Fibroblast of pulmonary artery (primary cell): Measurements from ENCODE around the gene CLASP1.

Source experiments
- DNase-seq: peaks from one replicate; pipeline ENCODE4 v3.0.0-alpha.2; 2010; ENCODE audit warnings: low read depth
- H3K4me3 ChIP-seq: replicated peaks from 2 replicates; pipeline ENCODE4 v1.5.1; 2011; ENCODE audit warnings: low read depth, mild to moderate bottlenecking, control low read depth, low read length, moderate library complexity
- CTCF ChIP-seq: IDR thresholded peaks from 2 replicates; pipeline ENCODE4 v1.5.1; 2011; ENCODE audit warnings: mild to moderate bottlenecking, control low read depth, low read length, inconsistent platforms; ENCODE audit errors: missing control alignments

Gene CLASP1

GRCh38 chr2:121351521-121352318, 297.5 kb downstream of the CLASP1 start:
- no peak overlapping the region for H3K4me3 ChIP-seq
- TF ChIP-seq CTCF, result no peak
- no peak for DNase-seq

GRCh38 chr2:121350890-121351289, 298.4 kb downstream of the CLASP1 start:
- no peak for TF ChIP-seq CTCF
- no peak for DNase-seq
- H3K4me3 ChIP-seq, result no peak overlapping the region

DNA sequence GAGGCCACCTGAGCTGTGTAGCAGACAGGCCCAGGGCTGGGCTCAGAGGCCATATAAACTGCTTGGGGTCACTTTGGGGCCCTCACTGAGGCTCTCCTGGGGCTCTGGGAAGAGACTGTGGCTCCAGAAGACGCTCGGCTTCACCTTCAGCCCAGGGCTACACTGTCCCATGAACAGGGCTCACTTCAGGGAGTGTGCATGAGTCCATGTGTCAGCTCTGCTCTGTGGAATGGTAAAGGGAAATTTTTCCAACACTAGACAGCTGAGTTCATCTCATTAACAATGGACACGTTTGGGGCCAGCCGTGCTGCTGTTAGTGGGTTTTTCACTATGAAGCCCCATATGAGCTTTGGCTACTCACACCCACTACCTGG, 298.9 kb downstream of the CLASP1 start:
- no peak for DNase-seq
- no peak overlapping the region for H3K4me3 ChIP-seq
- no peak for TF ChIP-seq CTCF

GRCh38 chr2:121349721-121350401, 299.4 kb downstream of the CLASP1 start:
- DNase-seq, result no peak
- TF ChIP-seq CTCF, result no peak
- no peak overlapping the region for H3K4me3 ChIP-seq

DNA sequence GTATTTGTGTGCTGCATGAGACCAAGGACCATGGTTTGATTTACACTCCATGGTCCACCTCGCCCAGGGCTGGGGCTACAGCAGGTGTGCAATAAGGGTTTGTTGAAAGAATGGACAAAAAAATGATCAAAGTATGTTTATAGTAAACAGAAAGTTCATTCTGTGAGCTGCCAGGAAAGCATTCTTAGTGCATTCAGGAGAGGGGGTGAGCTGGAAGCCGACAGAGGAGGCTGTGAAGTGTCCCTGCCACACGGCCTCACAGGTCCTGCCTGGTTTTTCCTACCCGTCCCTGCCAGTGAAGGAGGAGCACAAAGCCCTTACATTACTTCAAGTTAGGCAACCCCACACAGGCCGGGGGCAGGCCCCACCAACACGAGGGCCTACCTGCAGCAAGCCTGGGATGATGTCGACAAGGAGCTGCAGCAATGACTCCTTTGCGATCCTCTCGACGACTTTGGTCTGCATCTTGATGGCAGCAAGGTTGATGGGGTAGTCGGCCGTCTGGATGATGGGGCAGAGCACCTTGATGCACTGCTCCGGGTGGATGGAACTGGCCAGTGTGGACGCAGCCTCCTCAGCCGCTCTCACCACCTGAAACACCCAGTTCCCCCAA, 301.0 kb downstream of the CLASP1 start:
- H3K4me3 ChIP-seq, result no peak overlapping the region
- no peak for DNase-seq
- TF ChIP-seq CTCF, result no peak

DNA sequence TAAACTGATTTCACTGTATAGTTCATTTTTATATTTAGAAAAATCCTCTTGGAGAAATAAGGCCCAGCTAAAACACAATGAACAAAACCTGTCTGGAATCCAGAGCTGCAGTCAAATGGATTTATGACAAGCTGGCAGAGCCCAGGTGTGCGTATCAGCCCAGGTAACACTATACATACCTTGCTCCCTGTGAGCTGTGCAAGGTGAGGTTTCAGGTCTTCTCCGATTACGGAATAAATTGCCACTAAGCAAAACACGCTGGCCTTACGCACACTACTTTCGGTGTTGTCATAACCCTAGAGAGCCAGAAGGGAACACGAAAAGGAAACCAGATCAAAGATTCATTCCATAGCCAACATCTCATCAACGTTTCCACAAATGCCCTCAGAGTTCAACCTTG, 302.4 kb downstream of the CLASP1 start:
- no peak for TF ChIP-seq CTCF
- no peak for DNase-seq
- no peak overlapping the region for H3K4me3 ChIP-seq

GRCh38 chr2:121346407-121346806, 302.9 kb downstream of the CLASP1 start:
- TF ChIP-seq CTCF, result no peak
- no peak overlapping the region for H3K4me3 ChIP-seq
- DNase-seq, result no peak
